ENCODE measurements around the gene ETFDH.

- TF ChIP-seq CTCF (conservative IDR thresholded peaks at IDR 0.05 in 1 of 2, IDR thresholded peaks at IDR 0.05 in 1 of 2; ENCODE audit: extremely low read depth in 1 of 2, insufficient read depth in 1 of 2, low read depth in 1 of 2, low read length in 2 of 2) = no peak
- no peak for TF ChIP-seq EZH2 (IDR thresholded peaks at IDR 0.05; ENCODE audit: borderline replicate concordance, low read length)
These were observed 1.5 kb downstream of the ETFDH start for GRCh38 chr4:158673633-158674032.
